Fibroblast of lung (primary cell): Measurements from ENCODE around the gene WDR4. TPM values are rescaled to one million over a fixed set of nuclear protein-coding genes. Genes with fewer than 3 reads are reported as not detected.
"Not testable (repeated sequence)": the region's sequence is repeated elsewhere in the genome, so short reads cannot be mapped to it uniquely, and the experiment has no call there.

Source experiments
- DNase-seq, 2 donors: peaks; one replicate each; pipeline versions ENCODE4 v3.0.0 to v3.0.0-alpha.2; 2010; ENCODE audit warnings: low read depth in 2 of 2
- H2AFZ ChIP-seq: 2 replicates; pipeline ENCODE4 v1.5.1; 2012; ENCODE audit warnings: low read length, control low read depth, inconsistent platforms
- H3K27ac ChIP-seq: 2 replicates; pipeline ENCODE4 v1.5.1; 2011; ENCODE audit warnings: low read length, control low read depth; ENCODE audit not compliant: insufficient read depth
- H3K27me3 ChIP-seq: 2 replicates; pipeline ENCODE4 v1.5.1; 2011; ENCODE audit warnings: mild to moderate bottlenecking, low read length; ENCODE audit not compliant: control insufficient read depth, insufficient read depth
- H3K36me3 ChIP-seq: 2 replicates; pipeline ENCODE4 v1.5.1; 2011; ENCODE audit warnings: low read length; ENCODE audit not compliant: control insufficient read depth, insufficient read depth
- H3K4me1 ChIP-seq: 2 replicates; pipeline ENCODE4 v1.5.1; 2011; ENCODE audit warnings: low read length; ENCODE audit not compliant: control insufficient read depth, insufficient read depth; ENCODE audit errors: extremely low read depth
- H3K4me2 ChIP-seq: 2 replicates; pipeline ENCODE4 v1.5.1; 2011; ENCODE audit warnings: low read length, control low read depth; ENCODE audit not compliant: insufficient read depth; ENCODE audit errors: extremely low read depth
- H3K4me3 ChIP-seq, 4 experiments: fragments of 200-600 bp in 1 of 4; sonication (generic) in 1 of 4; replicated peaks in 1 of 4; 2 replicates each; pipeline ENCODE4 v1.5.1; 2011 to 2016; ENCODE audit warnings: low read length in 4 of 4, low read depth in 3 of 4, mild to moderate bottlenecking in 3 of 4, control low read depth in 2 of 4, inconsistent platforms in 1 of 4, mixed read lengths in 1 of 4; ENCODE audit not compliant: insufficient read depth in 1 of 4; ENCODE audit errors: control extremely low read depth in 1 of 4
- H3K79me2 ChIP-seq: 2 replicates; pipeline ENCODE4 v1.5.1; 2012; ENCODE audit warnings: mild to moderate bottlenecking, low read length, inconsistent platforms; ENCODE audit not compliant: control insufficient read depth, insufficient read depth
- H3K9ac ChIP-seq: 2 replicates; pipeline ENCODE4 v1.5.1; 2011; ENCODE audit warnings: mild to moderate bottlenecking, low read length, control low read depth; ENCODE audit not compliant: insufficient read depth
- H3K9me3 ChIP-seq: 2 replicates; pipeline ENCODE4 v1.5.1; 2012; ENCODE audit warnings: low read depth, low read length; ENCODE audit not compliant: control insufficient read depth, insufficient read depth
- H4K20me1 ChIP-seq: 2 replicates; pipeline ENCODE4 v1.5.1; 2011; ENCODE audit warnings: low read length; ENCODE audit not compliant: control insufficient read depth, insufficient read depth; ENCODE audit errors: extremely low read depth
- CTCF ChIP-seq, 2 donors: IDR thresholded peaks in 1 of 2; conservative IDR thresholded peaks in 1 of 2; 1 replicate in 1 of 2; 2 replicates in 1 of 2; pipeline ENCODE4 v1.5.1; 2011 to 2012; ENCODE audit warnings: low read length in 2 of 2, control low read depth in 1 of 2, inconsistent platforms in 1 of 2, low read depth in 1 of 2, mild to moderate bottlenecking in 1 of 2
- EZH2 ChIP-seq: IDR thresholded peaks from 2 replicates; pipeline ENCODE4 v1.5.1; 2012; ENCODE audit warnings: low read length, control low read depth, mild to moderate bottlenecking; ENCODE audit errors: missing control alignments
- polyA plus RNA-seq, 2 donors: library from polyadenylated mRNA; depleted of rRNA in 1 of 2; stranded (reverse) in 1 of 2; unstranded in 1 of 2; fragments of >200 nt; gene quantifications; 2 replicates each; pipeline ENCODE4 v1.2.1, GENCODE V29; 2011 to 2012; ENCODE audit warnings: missing spikeins in 1 of 2
- total RNA-seq: library from RNA; depleted of rRNA; stranded (reverse); fragments of >200 nt; gene quantifications from 2 replicates; pipeline ENCODE4 v1.2.1, GENCODE V29; 2014

The WDR4 gene
- total and polyA plus RNA-seq, 2 donors (not counting 1 experiment from before 2014, with no cell fraction given), result 8.2 to 10.2 TPM

- DNase-seq, result no peak
Observed at GRCh38 chr21:42809577-42810475, 69.5 kb downstream of the WDR4 start.

GRCh38 chr21:42809171-42809570 lies 70.2 kb downstream of the WDR4 start:
- no peaks in the 10 kb centered on the region for H3K9me3 ChIP-seq
- H2AFZ ChIP-seq, result no peak overlapping the region
- TF ChIP-seq CTCF (conservative IDR thresholded peaks at IDR 0.05 in 1 of 2, IDR thresholded peaks at IDR 0.05 in 1 of 2; ENCODE audit: low read depth in 1 of 2, low read length in 2 of 2) (no peak), EZH2 (no peak)
- no peaks in the 10 kb centered on the region for H3K79me2 ChIP-seq
- H3K4me2 ChIP-seq, result no peak overlapping the region
- H3K27me3 ChIP-seq, result peaks cover 4% of the 10 kb centered on the region
- no peak overlapping the region for H3K27ac ChIP-seq
- DNase-seq, result no peak
- no peaks in the 10 kb centered on the region for H4K20me1 ChIP-seq
- no peak overlapping the region for H3K4me3 ChIP-seq
- H3K36me3 ChIP-seq, result no peaks in the 10 kb centered on the region
- no peak overlapping the region for H3K9ac ChIP-seq
- no peaks in the 10 kb centered on the region for H3K4me1 ChIP-seq

More at GRCh38 chr21:42809577-42810475, 69.5 kb downstream of the WDR4 start:
- no peaks in the 10 kb centered on the region for H4K20me1 ChIP-seq
- H3K4me1 ChIP-seq, result no peaks in the 10 kb centered on the region
- H3K4me2 ChIP-seq, result no peak overlapping the region
- TF ChIP-seq CTCF (conservative IDR thresholded peaks at IDR 0.05 in 1 of 2, IDR thresholded peaks at IDR 0.05 in 1 of 2; ENCODE audit: low read depth in 1 of 2, low read length in 2 of 2) (no peak), EZH2 (no peak)
- H3K36me3 ChIP-seq, result no peaks in the 10 kb centered on the region
- H3K9me3 ChIP-seq, result no peaks in the 10 kb centered on the region
- H3K4me3 ChIP-seq, result no peak overlapping the region
- H2AFZ ChIP-seq, result no peak overlapping the region
- H3K79me2 ChIP-seq, result no peaks in the 10 kb centered on the region
- no peak overlapping the region for H3K27ac ChIP-seq
- H3K27me3 ChIP-seq, result peaks cover 4% of the 10 kb centered on the region
- H3K9ac ChIP-seq, result no peak overlapping the region

- H3K9me3 ChIP-seq, result no peaks in the 10 kb centered on the region
- no peaks in the 10 kb centered on the region for H3K79me2 ChIP-seq
- TF ChIP-seq EZH2, result no peak
- TF ChIP-seq CTCF (conservative IDR thresholded peaks at IDR 0.05 in 1 of 2, IDR thresholded peaks at IDR 0.05 in 1 of 2; ENCODE audit: low read depth in 1 of 2, low read length in 2 of 2), result no peak
Observed at GRCh38 chr21:42807938-42808613, 71.3 kb downstream of the WDR4 start.

GRCh38 chr21:42807293-42807895 lies 71.9 kb downstream of the WDR4 start:
- not testable (repeated sequence) for H3K36me3 ChIP-seq, DNase-seq, H3K79me2 ChIP-seq, H4K20me1 ChIP-seq, H3K9me3 ChIP-seq, H3K27me3 ChIP-seq, H2AFZ ChIP-seq, H3K4me3 ChIP-seq, H3K4me1 ChIP-seq, H3K27ac ChIP-seq, H3K4me2 ChIP-seq, H3K9ac ChIP-seq

More at GRCh38 chr21:42807938-42808613, 71.3 kb downstream of the WDR4 start:
- H3K4me2 ChIP-seq, result no peak overlapping the region
- no peaks in the 10 kb centered on the region for H4K20me1 ChIP-seq
- no peaks in the 10 kb centered on the region for H3K36me3 ChIP-seq
- H3K4me3 ChIP-seq, result no peak overlapping the region
- no peak overlapping the region for H3K9ac ChIP-seq
- no peak overlapping the region for H2AFZ ChIP-seq
- DNase-seq, result no peak
- no peak overlapping the region for H3K27ac ChIP-seq
- no peaks in the 10 kb centered on the region for H3K4me1 ChIP-seq
- peaks cover 4% of the 10 kb centered on the region for H3K27me3 ChIP-seq
